AG04449 (cell line): ENCODE results near the gene GPR156.

Experiments
- CTCF ChIA-PET: fragments of 350-600 bp; formaldehyde crosslinking; extraction: SDS; loops from one replicate; lab custom pipeline; 2021; ENCODE audit warnings: antibody characterized with exemption; lab: Yijun Ruan, JAX
- POLR2A ChIA-PET: fragments of 400-600, 350-600 bp; formaldehyde crosslinking; extraction: SDS; loops from one replicate; lab custom pipeline; 2020; ENCODE audit warnings: antibody characterized with exemption, inconsistent platforms; lab: Yijun Ruan, JAX
- DNase-seq: peaks from one replicate; pipeline ENCODE4 v3.0.0-alpha.2; 2010; ENCODE audit warnings: low read depth, low spot score
- H3K4me3 ChIP-seq: 2 replicates; pipeline ENCODE4 v1.5.1; 2011; ENCODE audit warnings: low read depth, mild to moderate bottlenecking, control low read depth, low read length
- TF ChIP-seq, protein P1 (sequence below): IDR thresholded peaks from one replicate; pipeline ENCODE4 v1.5.1; 2011; ENCODE audit warnings: mild to moderate bottlenecking, moderate library complexity, low read length, control low read depth, inconsistent platforms; ENCODE audit not compliant: insufficient read depth; ENCODE audit errors: missing control alignments

GPR156 gene

DNA sequence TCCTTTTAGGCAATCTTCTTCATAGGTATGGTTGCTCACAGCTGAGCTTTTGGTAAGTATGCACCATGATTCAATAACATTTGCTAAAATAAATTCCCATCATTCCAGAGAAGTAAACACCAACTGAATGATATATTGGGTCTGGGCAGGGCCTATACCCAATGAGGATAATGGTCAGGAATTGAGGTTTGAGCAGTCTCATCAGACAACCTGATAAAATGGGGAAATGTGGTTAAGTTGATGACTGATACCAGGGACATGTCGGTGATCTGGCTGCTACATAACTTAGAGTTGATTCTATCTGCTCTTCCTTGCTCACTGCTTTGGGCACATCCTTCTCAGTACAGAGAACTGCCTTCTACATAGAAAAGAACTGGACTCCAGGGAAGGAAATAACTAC, 92.9 kb downstream of the GPR156 start:
- DNase-seq, result no peak
- CTCF ChIA-PET, result interaction anchor here (1.0 to 3.0 kb wide), 4 partner anchors 9 to 300 kb away, joined by 3 to 11 read pairs (median 6); no protein-coding TSS in a partner anchor
- no peak overlapping the region for H3K4me3 ChIP-seq
- TF ChIP-seq, protein P1, sequence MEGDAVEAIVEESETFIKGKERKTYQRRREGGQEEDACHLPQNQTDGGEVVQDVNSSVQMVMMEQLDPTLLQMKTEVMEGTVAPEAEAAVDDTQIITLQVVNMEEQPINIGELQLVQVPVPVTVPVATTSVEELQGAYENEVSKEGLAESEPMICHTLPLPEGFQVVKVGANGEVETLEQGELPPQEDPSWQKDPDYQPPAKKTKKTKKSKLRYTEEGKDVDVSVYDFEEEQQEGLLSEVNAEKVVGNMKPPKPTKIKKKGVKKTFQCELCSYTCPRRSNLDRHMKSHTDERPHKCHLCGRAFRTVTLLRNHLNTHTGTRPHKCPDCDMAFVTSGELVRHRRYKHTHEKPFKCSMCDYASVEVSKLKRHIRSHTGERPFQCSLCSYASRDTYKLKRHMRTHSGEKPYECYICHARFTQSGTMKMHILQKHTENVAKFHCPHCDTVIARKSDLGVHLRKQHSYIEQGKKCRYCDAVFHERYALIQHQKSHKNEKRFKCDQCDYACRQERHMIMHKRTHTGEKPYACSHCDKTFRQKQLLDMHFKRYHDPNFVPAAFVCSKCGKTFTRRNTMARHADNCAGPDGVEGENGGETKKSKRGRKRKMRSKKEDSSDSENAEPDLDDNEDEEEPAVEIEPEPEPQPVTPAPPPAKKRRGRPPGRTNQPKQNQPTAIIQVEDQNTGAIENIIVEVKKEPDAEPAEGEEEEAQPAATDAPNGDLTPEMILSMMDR, result no peak
- POLR2A ChIA-PET, result interaction anchor here (0.7 kb wide), 1 partner anchor 11 kb away, joined by 3 read pairs; no protein-coding TSS in a partner anchor

DNA sequence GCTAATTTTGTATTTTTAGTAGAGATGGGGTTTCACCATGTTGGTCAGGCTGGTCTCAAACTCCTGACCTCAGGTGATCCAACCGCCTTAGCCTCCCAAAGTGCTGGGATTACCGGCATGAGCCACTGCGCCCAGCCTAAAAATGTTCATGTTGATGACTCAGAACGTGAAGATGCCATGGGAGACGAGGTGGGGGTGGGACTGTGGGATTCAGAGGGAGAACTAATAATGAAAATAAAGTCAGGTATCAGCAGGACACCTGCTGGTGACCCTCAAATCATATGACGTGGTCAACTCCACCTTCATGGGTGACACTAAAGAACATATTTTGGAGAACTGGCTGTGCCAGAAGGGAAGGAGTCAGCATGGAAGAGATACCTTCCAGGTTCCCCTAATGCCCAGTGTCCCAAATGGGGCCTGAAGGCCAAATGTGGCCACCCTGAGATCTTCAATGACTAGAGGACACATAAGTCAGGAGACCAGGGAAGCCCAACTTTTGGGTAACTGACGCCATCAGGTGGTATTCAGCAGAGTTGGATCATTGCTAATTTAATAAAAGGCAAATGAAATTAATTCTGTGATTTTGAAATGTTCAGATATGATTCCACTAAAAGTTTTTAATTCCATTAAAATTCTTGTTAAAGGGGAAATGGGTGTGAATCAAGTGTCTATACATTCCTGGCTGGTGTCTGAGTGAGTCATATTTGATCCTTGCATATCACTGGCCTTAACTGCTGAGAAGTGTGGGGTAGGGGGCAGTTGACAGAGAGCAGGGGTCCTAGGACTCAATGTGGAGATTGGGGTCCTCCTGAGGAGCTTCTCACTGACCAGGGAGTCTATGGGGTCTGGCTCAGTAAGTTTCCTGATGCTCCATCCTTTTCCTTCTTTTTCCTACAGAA, 102.2 kb downstream of the GPR156 start:
- ChIA-PET CTCF (interaction anchor here (0.7 to 3.8 kb wide), 18 partner anchors 9 to 291 kb away, joined by 3 to 41 read pairs (median 4); no protein-coding TSS in a partner anchor), POLR2A (no interaction called here)
- no peak overlapping the region for H3K4me3 ChIP-seq
- DNase-seq, result no peak
- TF ChIP-seq, protein P1, result peak; percentile 34

DNA sequence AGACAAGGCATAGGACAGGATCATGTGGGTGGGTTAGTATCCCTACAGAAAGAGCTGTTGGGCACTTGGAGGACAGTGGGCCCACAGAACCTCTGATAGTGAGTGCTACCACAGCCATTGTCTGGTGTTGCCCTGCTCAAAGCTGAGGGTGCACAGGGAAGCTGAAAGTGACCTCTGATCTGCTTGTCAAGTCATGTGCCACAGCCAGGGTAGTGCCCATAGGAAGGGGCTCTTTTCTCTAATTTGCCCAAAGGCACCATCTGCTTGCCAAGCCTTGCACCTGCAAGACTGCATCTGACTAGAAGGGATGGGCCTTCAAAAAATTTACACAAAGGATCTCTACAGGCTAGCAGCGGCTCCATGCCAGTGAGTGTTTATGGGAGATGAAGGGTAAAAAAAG, 103.4 kb downstream of the GPR156 start:
- ChIA-PET POLR2A (interaction anchor here (0.6 kb wide), 1 partner anchor 10 kb away, joined by 3 read pairs; no protein-coding TSS in a partner anchor), CTCF (interaction anchor here (1.2 to 3.8 kb wide), 3 partner anchors 35 to 289 kb away, joined by 4 to 41 read pairs (median 5); no protein-coding TSS in a partner anchor)
- no peak for DNase-seq
- no peak overlapping the region for H3K4me3 ChIP-seq
- TF ChIP-seq, protein P1, result no peak

DNA sequence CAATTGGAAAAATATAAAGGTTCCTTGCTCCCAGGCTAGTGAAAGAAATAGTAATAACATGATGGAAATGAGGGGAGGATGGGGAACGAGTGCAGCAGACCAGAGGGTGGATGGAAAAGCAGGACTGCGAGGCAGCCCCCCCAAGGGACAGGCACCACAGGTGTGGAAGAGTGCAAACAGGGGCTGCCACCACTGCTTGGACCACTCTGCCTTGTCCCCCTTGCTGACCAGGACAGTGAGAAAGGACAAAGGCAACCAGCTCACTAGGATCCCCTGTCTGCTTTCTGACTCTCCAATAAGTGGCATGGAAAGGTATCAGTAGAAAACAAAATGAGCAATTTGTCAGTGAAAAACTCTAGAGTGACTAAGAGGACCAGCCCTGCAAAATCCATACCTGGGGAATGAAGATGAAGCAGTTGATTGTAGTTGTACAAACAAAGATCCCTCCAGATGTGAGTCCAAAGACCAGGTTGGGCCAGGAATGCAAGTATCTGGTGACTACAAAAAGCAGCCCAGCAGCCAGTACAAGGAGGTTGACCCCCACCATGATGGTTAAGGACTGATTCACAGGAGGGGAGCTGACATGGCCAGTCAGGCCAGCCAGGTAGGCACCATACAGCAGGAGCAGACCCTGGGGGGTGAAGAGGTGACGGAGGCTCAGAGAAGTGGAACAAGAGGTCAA, 104.2 kb downstream of the GPR156 start:
- no peak overlapping the region for H3K4me3 ChIP-seq
- DNase-seq, result no peak
- CTCF ChIA-PET, result interaction anchor here (1.4 to 3.8 kb wide), 2 partner anchors 35 to 289 kb away, joined by 5 to 41 read pairs; no protein-coding TSS in a partner anchor
- TF ChIP-seq, protein P1, result no peak
- POLR2A ChIA-PET, result interaction anchor here (0.6 kb wide), 1 partner anchor 11 kb away, joined by 3 read pairs; no protein-coding TSS in a partner anchor

DNA sequence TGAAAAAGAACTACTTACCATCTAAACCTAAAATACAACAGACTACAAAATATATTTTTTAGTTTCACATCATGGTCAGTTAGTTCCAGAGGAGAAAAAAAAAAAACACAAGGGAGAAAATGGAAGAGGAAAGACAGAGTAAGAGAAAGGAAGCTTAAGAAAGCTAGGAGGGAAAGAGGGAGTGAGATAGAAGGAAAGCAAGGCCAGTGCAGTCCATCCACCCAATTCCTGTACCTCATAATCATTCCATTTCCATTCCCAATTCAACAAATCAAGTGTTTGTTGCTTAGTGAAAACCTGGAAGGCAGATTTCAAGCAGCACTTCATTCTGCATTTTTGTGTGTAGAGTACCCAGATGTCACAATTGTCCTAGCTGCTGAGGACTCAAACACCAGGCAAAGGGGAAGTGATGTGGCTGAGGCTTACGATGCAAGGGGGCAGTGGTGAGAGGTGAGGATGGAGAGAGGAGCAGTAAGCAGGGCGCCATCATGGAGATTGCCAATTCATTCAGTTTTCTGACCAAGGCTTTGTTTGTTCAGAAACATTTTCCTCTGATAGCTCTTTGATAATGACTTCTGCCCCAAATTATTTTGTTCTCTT, 107.2 kb downstream of the GPR156 start:
- ChIA-PET POLR2A (interaction anchor here (2.6 kb wide), 1 partner anchor 83 kb away, joined by 6 read pairs; no protein-coding TSS in a partner anchor), CTCF (interaction anchor here (0.6 to 1.9 kb wide), 5 partner anchors 10 to 338 kb away, joined by 3 to 7 read pairs (median 3); no protein-coding TSS in a partner anchor)
- TF ChIP-seq, protein P1, result no peak
- no peak overlapping the region for H3K4me3 ChIP-seq
- DNase-seq, result no peak
